ENCODE data around the gene SETD1A.
"Not testable (repeated sequence)": the region's sequence is repeated elsewhere in the genome, so short reads cannot be mapped to it uniquely, and the experiment has no call there.

The SETD1A gene

DNA sequence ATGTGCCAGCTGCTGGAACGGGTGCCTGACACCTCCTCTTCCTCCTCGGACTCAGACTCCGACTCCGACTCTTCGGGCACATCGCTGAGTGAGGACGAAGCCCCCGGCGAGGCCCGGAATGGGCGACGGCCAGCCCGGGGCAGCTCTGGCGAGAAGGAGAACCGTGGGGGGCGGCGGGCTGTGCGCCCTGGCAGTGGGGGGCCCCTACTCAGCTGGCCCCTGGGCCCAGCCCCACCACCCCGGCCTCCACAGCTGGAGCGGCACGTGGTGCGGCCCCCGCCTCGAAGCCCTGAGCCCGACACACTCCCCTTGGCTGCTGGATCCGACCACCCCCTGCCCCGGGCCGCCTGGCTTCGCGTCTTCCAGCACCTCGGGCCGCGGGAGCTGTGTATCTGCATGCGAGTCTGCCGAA is 27.4 kb upstream of the SETD1A start:
- DNase-seq: no peak

DNA sequence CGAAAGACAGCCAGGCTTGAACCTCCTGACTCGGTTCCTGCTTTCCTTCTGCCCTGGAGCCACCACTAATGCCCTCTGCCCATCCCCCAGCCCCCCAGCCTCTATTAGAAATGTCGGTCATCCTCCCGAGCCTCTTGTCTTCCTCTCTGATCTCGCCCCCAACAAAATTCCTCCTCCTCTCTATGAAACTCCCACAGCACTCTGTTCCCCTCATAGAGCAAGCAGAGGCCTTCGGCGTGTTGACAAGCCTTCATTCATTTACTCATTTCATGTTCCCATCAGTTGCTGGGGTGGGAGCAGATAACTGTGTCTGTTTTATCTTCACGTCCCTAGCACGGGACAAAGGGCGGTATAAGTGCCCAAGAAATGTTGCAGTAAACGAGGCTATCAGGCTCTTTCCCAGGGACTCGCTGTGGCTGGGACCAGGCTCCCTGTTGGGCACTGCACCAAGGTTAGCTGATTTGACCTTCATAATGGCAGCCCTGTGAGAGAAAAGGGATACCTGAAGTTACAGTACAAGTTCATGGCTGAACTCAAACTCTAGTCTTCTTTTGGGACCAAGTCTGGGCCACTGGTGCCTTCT is 26.4 kb upstream of the SETD1A start:
- no peak for DNase-seq

- peak; percentile 39 for DNase-seq
Observed at GRCh38 chr16:30934827-30935557, 22.6 kb upstream of the SETD1A start.

DNA sequence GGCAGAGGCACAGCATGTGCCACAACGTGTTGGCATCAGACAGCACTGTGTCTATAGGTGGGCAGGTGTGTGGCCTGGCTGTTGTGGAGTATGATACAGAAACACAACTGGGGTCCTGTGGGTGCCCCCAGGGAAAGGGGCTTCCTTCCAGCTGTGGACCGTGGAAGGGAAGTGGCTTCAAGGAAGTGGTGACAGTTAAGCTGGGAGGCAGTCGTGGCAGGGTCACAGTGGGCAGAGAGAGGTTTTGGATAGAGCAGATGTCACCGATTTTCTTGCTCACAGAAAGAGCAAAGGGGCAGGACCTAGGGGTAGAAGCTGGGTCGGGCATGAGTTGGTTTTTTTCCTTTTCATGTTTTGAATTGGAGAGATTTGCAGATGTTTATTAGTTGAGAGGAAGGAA is 19.9 kb upstream of the SETD1A start:
- DNase-seq: no peak

GRCh38 chr16:30939571-30939970 is 18.0 kb upstream of the SETD1A start:
- not testable (repeated sequence) for DNase-seq

DNA sequence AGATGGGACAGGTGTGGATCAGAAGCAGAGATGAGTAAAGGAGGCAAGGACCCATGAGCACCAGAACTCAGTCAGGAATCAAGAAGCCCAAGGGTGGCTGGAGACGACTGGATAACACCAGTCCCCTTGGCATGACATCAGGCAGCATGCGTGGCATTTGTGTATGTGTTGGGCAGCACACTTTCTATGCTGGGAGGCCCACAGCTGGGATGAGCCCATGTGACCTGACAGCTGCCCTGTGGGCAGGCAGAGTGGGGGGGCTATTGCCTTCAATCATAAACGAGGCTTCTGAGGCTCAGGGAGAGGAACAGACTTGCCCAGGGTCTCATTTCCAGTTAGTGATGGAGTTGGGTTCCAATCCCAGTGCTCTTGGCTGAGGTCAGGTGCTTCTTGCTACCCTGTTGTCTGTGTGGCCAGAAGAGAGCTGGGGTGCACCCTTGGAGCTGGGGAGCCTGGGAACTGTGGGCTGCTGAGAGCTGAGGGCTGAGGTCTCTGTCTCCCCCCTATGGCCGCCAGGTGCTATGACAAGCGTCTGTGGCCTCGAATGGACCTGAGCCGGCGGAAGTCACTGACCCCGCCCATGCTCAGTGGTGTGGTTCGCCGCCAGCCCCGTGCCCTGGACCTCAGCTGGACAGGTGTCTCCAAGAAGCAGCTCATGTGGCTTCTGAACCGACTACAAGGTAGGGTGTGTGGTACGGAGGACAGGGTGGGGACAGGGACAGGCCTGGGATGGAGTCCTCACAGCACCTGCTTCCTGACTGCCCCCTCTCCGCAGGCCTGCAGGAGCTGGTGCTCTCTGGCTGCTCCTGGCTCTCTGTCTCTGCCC is 15.7 kb upstream of the SETD1A start:
- DNase-seq: no peak

DNA sequence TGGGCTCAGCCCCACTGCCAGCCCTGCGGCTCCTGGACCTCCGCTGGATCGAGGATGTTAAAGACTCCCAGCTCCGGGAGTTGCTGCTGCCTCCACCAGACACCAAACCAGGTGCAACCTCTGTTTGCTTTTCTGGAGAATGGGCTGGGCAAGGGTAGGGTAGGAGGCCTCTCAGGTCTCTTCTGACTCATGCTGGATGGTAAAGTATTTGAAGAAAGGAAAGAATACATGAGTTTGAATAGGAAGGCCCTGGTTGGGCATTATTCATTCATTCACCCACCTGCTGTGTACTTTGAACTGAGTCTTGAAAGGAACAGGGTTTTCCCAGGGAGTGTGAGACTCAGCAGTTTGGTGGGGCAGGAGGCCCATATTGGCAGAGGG is 15.1 kb upstream of the SETD1A start:
- no peak for DNase-seq

GRCh38 chr16:30944352-30944751 is 13.2 kb upstream of the SETD1A start:
- no peak for DNase-seq

DNA sequence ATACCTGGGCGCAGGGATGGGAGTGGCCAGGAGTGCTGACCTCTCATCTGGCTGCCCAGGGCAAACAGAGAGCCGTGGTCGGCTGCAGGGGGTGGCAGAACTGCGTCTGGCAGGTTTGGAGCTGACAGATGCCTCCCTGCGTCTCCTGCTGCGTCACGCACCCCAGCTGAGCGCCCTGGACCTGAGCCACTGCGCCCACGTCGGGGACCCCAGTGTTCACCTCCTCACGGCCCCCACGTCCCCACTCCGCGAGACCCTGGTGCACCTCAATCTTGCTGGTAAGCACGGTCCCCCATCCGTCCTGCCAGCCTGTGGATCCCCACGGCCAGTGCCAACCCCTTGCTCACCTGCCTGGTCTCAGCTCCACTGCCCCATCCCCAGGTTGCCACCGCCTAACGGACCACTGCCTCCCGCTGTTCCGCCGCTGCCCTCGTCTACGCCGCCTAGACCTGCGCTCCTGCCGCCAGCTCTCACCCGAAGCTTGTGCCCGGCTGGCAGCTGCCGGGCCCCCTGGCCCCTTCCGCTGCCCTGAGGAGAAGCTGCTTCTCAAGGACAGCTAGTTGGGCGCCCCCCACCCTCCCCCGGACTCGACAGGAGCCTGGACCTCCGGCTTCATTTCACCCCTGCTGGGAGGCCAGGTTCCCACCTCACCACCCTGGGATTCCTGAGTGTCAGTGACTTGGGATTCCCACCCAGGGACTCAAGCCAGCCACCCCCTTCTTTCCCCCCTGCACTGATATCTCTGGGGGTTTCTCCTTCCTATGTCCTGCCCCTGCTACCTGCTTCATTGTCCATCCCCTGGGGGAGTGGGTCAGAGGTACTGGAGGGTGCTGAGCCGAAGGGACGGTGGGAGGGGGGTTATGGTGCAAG is 10.6 kb upstream of the SETD1A start:
- no peak for DNase-seq

GRCh38 chr16:30947541-30947858 is 10.1 kb upstream of the SETD1A start:
- DNase-seq: no peak

DNA sequence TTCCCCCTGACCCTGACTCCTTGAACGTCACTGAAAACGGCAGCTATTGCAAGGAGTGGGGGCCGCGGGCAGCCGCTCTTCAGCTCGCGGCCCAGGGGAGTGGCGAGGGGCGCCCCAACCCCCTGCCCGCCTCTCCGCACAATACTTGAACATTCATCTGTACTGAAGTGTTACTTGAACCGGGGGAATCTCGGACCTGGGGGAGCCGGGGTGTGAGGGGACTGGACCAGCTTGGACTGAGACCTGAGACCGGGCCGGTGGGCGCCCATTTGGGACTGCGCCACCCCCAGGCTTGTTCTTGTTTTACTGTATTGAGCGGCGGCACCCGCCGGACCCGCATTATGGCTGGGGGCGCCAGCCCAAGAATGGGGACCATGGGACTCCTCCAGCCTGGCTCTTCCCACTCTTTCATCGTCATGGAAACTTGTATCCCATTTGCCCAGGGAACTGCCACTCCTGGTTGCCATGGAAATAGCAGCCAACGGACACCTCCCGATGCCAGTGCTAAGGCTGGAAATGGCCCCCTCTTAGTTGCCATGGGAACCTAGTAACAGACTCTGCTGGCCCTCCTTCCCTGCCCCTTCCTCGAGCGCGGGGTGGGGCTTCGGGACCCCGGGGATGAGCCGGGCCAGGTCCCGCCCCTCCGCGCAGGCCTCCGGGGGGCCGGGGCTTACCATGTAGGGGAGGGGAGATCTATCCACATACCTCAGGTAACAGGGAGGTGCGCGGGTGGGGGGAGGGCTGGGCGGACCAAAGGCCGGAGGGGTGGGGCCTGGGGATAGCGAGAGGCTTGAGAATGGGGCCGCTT is 9.5 kb upstream of the SETD1A start:
- DNase-seq: no peak

DNA sequence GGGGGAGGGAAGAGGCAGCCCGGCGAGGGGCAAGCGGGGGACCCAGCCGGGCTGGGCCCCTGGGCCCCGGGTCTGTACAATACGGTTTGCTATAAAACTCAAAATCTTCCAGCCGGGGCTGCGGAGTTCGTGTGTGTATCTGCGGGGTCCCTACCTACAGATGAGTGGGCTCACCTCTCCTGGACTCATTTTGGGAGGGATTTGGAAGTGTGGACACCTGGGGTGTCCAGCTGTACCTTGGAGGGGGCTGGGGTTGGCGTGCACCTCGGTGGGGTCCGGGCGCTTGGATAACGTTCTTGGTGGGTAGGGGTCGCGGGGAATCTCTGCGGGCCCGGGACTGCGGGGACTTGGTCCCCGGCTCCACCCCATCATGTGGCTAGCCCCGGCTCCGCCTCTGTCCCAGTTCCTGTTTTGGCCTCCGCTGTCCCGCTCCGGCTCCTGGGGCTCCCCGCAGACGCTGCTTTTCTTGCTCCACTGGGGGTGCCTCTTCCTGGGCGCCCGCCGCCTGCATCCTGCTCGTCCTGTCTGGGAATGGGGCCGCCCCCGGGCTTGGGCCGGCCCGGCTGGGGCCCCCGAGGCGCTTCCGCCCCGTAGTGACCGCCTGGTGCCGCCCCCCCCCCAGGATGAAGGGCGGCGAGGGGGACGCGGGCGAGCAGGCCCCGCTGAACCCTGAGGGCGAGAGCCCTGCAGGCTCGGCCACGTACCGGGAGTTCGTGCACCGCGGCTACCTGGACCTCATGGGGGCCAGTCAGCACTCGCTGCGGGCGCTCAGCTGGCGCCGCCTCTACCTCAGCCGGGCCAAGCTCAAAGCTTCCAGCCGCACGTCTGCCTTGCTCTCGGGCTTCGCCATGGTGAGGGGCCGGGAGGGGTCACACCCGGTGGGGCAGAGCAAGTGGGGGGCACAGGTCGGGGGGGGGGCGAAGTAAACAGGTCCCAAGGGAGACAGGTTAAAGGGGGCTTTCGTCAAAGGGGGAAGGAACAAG is 8.6 kb upstream of the SETD1A start, which contains the start of gene ORAI3:
ORAI3 (plus strand) TSS at position 402 of the 983 bp plus-strand sequence; CDS start at position 624, 222 bp downstream.
- no peak for DNase-seq

- no peak for DNase-seq
Observed at GRCh38 chr16:30949650-30950515, 7.7 kb upstream of the SETD1A start.

DNA sequence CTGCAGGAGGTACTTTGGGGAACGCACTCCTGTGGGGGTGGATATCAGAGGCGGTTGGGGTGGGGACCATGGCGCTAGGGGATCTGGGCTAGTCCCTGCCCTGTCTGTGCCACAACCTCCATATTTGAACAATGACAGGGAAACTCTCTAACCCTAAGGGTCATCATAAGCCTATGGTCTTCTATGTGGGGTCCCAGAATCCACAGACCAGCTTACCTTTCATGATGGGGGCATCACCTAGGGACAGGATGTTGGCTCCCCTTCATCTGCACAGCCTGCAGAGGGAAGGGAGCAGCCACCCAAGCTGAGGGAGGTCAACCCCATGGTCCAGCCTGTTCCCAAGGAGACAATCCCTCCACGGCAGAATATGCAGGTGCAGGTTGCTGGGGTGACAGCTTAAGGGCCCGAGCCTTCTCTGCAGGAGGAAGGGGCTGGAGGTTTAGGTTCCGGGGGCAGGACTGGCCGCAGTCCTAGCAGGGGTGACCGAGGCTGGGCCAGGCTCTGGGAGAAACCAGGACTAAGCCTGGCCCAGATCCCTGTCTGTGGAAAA is 7.0 kb upstream of the SETD1A start:
- no peak for DNase-seq

- no peak for DNase-seq
Observed at GRCh38 chr16:30951193-30951592, 6.4 kb upstream of the SETD1A start.

- DNase-seq: no peak
Observed at GRCh38 chr16:30951750-30952149, 5.8 kb upstream of the SETD1A start.

DNA sequence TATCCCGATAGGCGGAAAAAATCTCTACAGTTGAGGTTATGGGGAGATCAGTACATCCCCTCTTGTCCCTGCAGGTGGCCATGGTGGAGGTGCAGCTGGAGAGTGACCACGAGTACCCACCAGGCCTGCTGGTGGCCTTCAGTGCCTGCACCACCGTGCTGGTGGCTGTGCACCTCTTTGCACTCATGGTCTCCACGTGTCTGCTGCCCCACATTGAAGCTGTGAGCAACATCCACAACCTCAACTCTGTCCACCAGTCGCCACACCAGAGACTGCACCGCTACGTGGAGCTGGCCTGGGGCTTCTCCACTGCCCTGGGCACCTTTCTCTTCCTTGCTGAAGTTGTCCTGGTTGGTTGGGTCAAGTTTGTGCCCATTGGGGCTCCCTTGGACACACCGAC is 4.4 kb upstream of the SETD1A start:
- no peak for DNase-seq

- DNase-seq: peak; percentile 79
Observed at GRCh38 chr16:30953511-30954124, 3.9 kb upstream of the SETD1A start.

GRCh38 chr16:30954993-30955392 is 2.6 kb upstream of the SETD1A start:
- DNase-seq: no peak
